CD14-positive monocyte (primary cell): ENCODE results near the gene MIA3. TPM values are rescaled to one million over a fixed set of nuclear protein-coding genes. Genes with fewer than 3 reads are reported as not detected.

Experiments
- DNase-seq, 3 donors: peaks; one replicate each; pipeline ENCODE4 v3.0.0-alpha.2; 2011 to 2022
- H2AFZ ChIP-seq: 2 replicates; pipeline ENCODE4 v1.6.0; 2012; ENCODE audit warnings: mild to moderate bottlenecking, low read depth, low read length, inconsistent platforms; ENCODE audit not compliant: insufficient read depth, poor library complexity, severe bottlenecking
- H3K27ac ChIP-seq, 2 donors: 1 replicate in 1 of 2; 2 replicates in 1 of 2; pipeline ENCODE4 v1.5.1; 2012 to 2013; ENCODE audit warnings: low read length in 2 of 2, control low read depth in 1 of 2, inconsistent platforms in 1 of 2, low read depth in 1 of 2, mild to moderate bottlenecking in 1 of 2
- H3K27me3 ChIP-seq, 2 donors: one replicate each; pipeline versions ENCODE4 v1.6.0 to v1.6.1; 2011 to 2013; ENCODE audit warnings: low read length in 2 of 2; ENCODE audit not compliant: control insufficient read depth in 2 of 2, insufficient read depth in 2 of 2
- H3K36me3 ChIP-seq, 2 donors: replicated peaks in 1 of 2; 1 replicate in 1 of 2; 2 replicates in 1 of 2; pipeline versions ENCODE4 v1.5.1 to v1.6.1; 2012 to 2013; ENCODE audit warnings: low read length in 2 of 2, control low read depth in 1 of 2, inconsistent platforms in 1 of 2, mild to moderate bottlenecking in 1 of 2; ENCODE audit not compliant: insufficient read depth in 2 of 2, control insufficient read depth in 1 of 2
- H3K4me1 ChIP-seq, 2 donors: 1 replicate in 1 of 2; 2 replicates in 1 of 2; pipeline versions ENCODE4 v1.5.1 to v1.6.1; 2012 to 2013; ENCODE audit warnings: low read length in 2 of 2, control low read depth in 1 of 2, inconsistent platforms in 1 of 2, mild to moderate bottlenecking in 1 of 2, moderate library complexity in 1 of 2; ENCODE audit not compliant: insufficient read depth in 2 of 2, control insufficient read depth in 1 of 2
- H3K4me2 ChIP-seq: replicated peaks from 2 replicates; pipeline ENCODE3; 2012; ENCODE audit warnings: low read length, moderate library complexity, mild to moderate bottlenecking; ENCODE audit not compliant: poor library complexity, severe bottlenecking; ENCODE audit errors: extremely low read depth
- H3K4me3 ChIP-seq, 3 experiments: fragments of 200-600 bp in 1 of 3; sonication (generic) in 1 of 3; replicated peaks in 1 of 3; 1 replicate in 2 of 3; 2 replicates in 1 of 3; pipeline ENCODE4 v1.5.1; 2011 to 2013; ENCODE audit warnings: low read length in 3 of 3, mild to moderate bottlenecking in 3 of 3, control low read depth in 2 of 3, low read depth in 2 of 3, inconsistent platforms in 1 of 3, moderate library complexity in 1 of 3
- H3K79me2 ChIP-seq: 2 replicates; pipeline ENCODE4 v1.6.0; 2012; ENCODE audit warnings: mild to moderate bottlenecking, control low read depth, inconsistent platforms, low read length, moderate library complexity; ENCODE audit not compliant: insufficient read depth
- H3K9ac ChIP-seq: 2 replicates; pipeline ENCODE4 v1.6.0; 2017; ENCODE audit warnings: low read length, mild to moderate bottlenecking; ENCODE audit not compliant: insufficient read depth, poor library complexity, severe bottlenecking
- H3K9me3 ChIP-seq, 2 donors: replicated peaks in 1 of 2; 1 replicate in 1 of 2; 2 replicates in 1 of 2; pipeline versions ENCODE4 v1.5.1 to v1.6.1; 2012 to 2013; ENCODE audit warnings: low read length in 2 of 2, control low read depth in 1 of 2; ENCODE audit not compliant: control insufficient read depth in 1 of 2, insufficient read depth in 1 of 2
- H4K20me1 ChIP-seq: 2 replicates; pipeline ENCODE4 v1.6.0; 2012; ENCODE audit warnings: mild to moderate bottlenecking, low read length, control low read depth, moderate library complexity; ENCODE audit not compliant: insufficient read depth
- H3K27ac Mint-ChIP-seq, 7 donors: one replicate each; pipeline ENCODE4 v1.8.0; 2020; ENCODE audit warnings: mild to moderate bottlenecking in 7 of 7, mixed read lengths in 7 of 7, moderate library complexity in 6 of 7, inconsistent platforms in 2 of 7
- H3K27me3 Mint-ChIP-seq, 3 donors: one replicate each; pipeline ENCODE4 v1.8.0; 2021 to 2022; ENCODE audit warnings: low read depth in 3 of 3, mild to moderate bottlenecking in 3 of 3, mixed read lengths in 3 of 3, moderate library complexity in 3 of 3, inconsistent platforms in 1 of 3
- H3K36me3 Mint-ChIP-seq, 2 donors: one replicate each; pipeline ENCODE4 v1.8.0; 2020; ENCODE audit warnings: mixed read lengths in 2 of 2, inconsistent platforms in 1 of 2, mild to moderate bottlenecking in 1 of 2
- H3K4me1 Mint-ChIP-seq: one replicate; pipeline ENCODE4 v1.8.0; 2020; ENCODE audit warnings: mild to moderate bottlenecking, mixed read lengths
- H3K4me3 Mint-ChIP-seq, 2 donors: one replicate each; pipeline ENCODE4 v1.8.0; 2020; ENCODE audit warnings: mild to moderate bottlenecking in 2 of 2, mixed read lengths in 2 of 2, moderate library complexity in 1 of 2
- H3K9me3 Mint-ChIP-seq, 7 donors: one replicate each; pipeline ENCODE4 v1.8.0; 2020 to 2022; ENCODE audit warnings: mixed read lengths in 7 of 7, mild to moderate bottlenecking in 6 of 7, moderate library complexity in 6 of 7, inconsistent platforms in 2 of 7
- CTCF ChIP-seq: fragments of 200-600 bp; IDR thresholded peaks from one replicate; pipeline ENCODE4 v1.8.0; 2022; ENCODE audit warnings: antibody characterized with exemption, mild to moderate bottlenecking
- WGBS: methylation state at CpG from one replicate; pipeline ENCODE4 v1.1.5; 2013; ENCODE audit warnings: missing lambda C conversion rate; ENCODE audit not compliant: insufficient coverage; 5-methylcytosine and 5-hydroxymethylcytosine counted together
- intact Hi-C, 2 donors: fragments of 100-400 bp; cut with micrococcal nuclease; formaldehyde crosslinking; loops; one replicate each; pipeline versions ENCODE4 v1.15.0 to v1.15.1; 2023
- polyA plus RNA-seq, 3 donors: library from polyadenylated mRNA; depleted of rRNA in 1 of 3; unstranded in 2 of 3; stranded (reverse) in 1 of 3; fragments of 300-500 nt in 2 of 3; fragments of >200 nt in 1 of 3; fragmentation: Illumina TruSeq in 2 of 3; gene quantifications; 1 replicate in 2 of 3; 2 replicates in 1 of 3; pipeline ENCODE4 v1.2.3, GENCODE V29; 2012 to 2021

MIA3 gene
- polyA plus RNA-seq, 3 donors: 19.8 to 37.1 (median 36.6) TPM

DNA sequence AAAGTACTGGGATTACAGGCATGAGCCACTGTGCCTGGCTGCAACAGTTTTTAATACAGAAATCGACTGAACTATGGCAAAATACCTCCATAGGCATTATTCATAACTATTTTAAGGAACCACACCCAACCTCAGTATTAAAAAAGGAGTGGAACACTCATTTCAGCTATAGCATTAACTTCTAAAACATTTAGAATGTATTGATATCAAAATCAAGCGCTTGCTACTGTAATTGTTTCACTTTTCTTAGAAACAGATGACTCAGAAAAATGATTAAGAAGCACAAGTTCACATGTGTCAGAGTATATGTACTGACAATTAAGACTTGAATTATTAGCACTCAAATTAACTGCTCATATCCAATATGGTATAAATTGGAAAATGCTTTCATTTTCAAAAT lies 79.3 kb downstream of the MIA3 start:
- H3K27me3 ChIP-seq: no peaks in the 10 kb centered on the region
- Mint-ChIP-seq H3K27ac (no peak overlapping the region), H3K36me3 (peaks cover 26 to 36% of the 10 kb centered on the region in 2 donors), H3K4me1 (no peaks in the 10 kb centered on the region), H3K9me3 (no peaks in the 10 kb centered on the region), H3K27me3 (no peaks in the 10 kb centered on the region), H3K4me3 (no peak overlapping the region)
- no peak overlapping the region for H3K27ac ChIP-seq
- H2AFZ ChIP-seq: no peak overlapping the region
- H3K4me2 ChIP-seq: no peak overlapping the region
- peaks cover 19% of the 10 kb centered on the region for H3K79me2 ChIP-seq
- intact Hi-C loops: no loop called here
- no peak for DNase-seq
- peaks cover 27 to 65% of the 10 kb centered on the region in 2 donors for H3K36me3 ChIP-seq
- no peaks in the 10 kb centered on the region for H3K4me1 ChIP-seq
- WGBS: no CpG with 5 or more reads among the region's 2 CpGs
- no peaks in the 10 kb centered on the region for H3K9me3 ChIP-seq
- H3K9ac ChIP-seq: no peak overlapping the region
- peaks cover 15% of the 10 kb centered on the region for H4K20me1 ChIP-seq
- no peak overlapping the region for H3K4me3 ChIP-seq
- no peak for TF ChIP-seq CTCF

DNA sequence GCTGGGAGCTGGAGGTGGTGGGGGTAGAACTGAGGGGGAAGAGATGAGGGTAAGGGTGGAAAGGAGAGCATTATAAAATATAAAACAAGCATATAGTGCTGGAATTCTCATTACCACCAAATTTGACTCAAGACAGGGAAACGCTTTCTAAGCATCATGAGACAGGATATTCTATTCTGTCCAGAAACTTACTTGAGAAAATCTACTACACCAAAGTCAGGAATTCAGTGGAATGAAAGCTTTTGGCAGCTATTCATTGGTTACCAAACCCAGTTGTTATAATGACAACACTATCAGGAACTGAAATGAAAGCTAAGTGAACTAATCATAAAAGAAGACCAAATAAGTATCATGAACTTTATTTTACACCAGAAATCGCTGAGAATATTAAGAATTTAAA lies 79.9 kb downstream of the MIA3 start:
- no peaks in the 10 kb centered on the region for H3K4me1 Mint-ChIP-seq
- intact Hi-C loops: no loop called here
- TF ChIP-seq CTCF: no peak
- H3K79me2 ChIP-seq: peaks cover 19% of the 10 kb centered on the region
- no peaks in the 10 kb centered on the region for H3K4me1 ChIP-seq
- peaks cover 26 to 36% of the 10 kb centered on the region in 2 donors for H3K36me3 Mint-ChIP-seq
- no peak overlapping the region for H2AFZ ChIP-seq
- no peak overlapping the region for H3K27ac Mint-ChIP-seq
- H3K9me3 ChIP-seq: no peaks in the 10 kb centered on the region
- H3K4me2 ChIP-seq: no peak overlapping the region
- DNase-seq: no peak
- no peak overlapping the region for H3K4me3 Mint-ChIP-seq
- peaks cover 15% of the 10 kb centered on the region for H4K20me1 ChIP-seq
- no peak overlapping the region for H3K4me3 ChIP-seq
- H3K27me3 Mint-ChIP-seq: no peaks in the 10 kb centered on the region
- no peaks in the 10 kb centered on the region for H3K27me3 ChIP-seq
- H3K9ac ChIP-seq: no peak overlapping the region
- no peaks in the 10 kb centered on the region for H3K9me3 Mint-ChIP-seq
- no CpG with 5 or more reads among the region's 2 CpGs for WGBS
- no peak overlapping the region for H3K27ac ChIP-seq
- H3K36me3 ChIP-seq: peaks cover 28 to 65% of the 10 kb centered on the region in 2 donors
